A673 (cell line): ENCODE measurements around the gene LPP.

Experiments used
- CTCF ChIP-seq: fragments of 300-800, 200-600 bp; sonication (generic); conservative IDR thresholded peaks from 2 replicates; pipeline ENCODE4 v1.5.1; 2017; ENCODE audit warnings: low read depth, mild to moderate bottlenecking, antibody characterized with exemption, low read length, moderate library complexity, mixed read lengths
- EZH2 ChIP-seq: fragments of 200-600 bp; sonication (generic); IDR thresholded peaks from 2 replicates; pipeline ENCODE4 v1.6.1; 2017; ENCODE audit warnings: borderline replicate concordance, low read depth, mild to moderate bottlenecking, mixed read lengths, antibody characterized with exemption, low read length; ENCODE audit not compliant: poor library complexity, severe bottlenecking

DNA sequence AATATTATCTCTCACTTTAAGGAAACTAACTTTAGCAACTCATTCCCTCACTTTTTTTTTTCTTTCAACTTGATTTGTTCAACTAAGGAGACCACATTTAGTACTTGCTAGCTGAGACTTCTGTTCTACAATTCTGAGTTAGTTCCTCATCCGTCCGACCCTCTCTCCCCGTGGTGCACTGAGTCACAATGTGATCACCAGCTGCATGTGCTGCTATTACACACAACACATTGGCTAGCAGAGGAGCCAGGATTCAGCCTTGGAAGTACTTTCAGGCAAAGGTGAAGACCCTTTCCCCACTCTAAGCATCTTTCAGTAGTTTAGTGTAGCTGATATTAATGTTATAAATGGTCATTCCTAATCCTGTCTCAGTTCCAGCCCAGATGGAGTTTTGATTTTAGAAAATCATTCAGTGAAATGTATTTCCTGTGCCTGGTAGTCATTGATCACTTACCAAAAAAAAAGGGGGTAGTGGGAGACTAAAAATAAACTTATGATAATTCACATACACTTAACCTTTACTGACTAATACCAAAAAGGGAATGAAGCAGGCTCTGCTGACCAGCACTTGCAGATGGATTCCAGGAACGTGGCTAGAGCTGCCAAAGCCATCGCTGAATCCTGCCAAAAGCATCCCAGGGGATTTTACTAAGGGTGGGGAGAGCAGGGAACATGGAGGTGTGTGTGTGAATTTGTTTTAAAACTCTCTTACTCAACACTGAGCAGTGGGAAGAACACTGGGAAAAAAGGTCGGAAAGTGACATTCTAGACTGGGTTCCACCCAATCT is 424.8 kb downstream of the LPP start:
- no peak for TF ChIP-seq CTCF
- TF ChIP-seq EZH2: no peak
